HG03135 (cell line): ENCODE data around the gene NR3C2.
A peak's percentile ranks its signal among the peaks of the same experiment; 100 is the strongest.

ENCODE experiments used
- ATAC-seq: cut with Tn5 transposase; IDR thresholded peaks from one replicate; pipeline ENCODE4 v1.9.1; 2021; ENCODE audit warnings: mild to moderate bottlenecking, moderate library complexity; ENCODE audit not compliant: unreplicated experiment

Gene NR3C2

GRCh38 chr4:148441986-148442831, at the start of gene NR3C2:
TSS of gene NR3C2 (minus strand) at chr4:148442414.
- ATAC-seq, result peak; percentile 99

GRCh38 chr4:148487181-148487580, 45.0 kb upstream of the NR3C2 start:
- ATAC-seq, result no peak

- ATAC-seq, result no peak
Observed at GRCh38 chr4:148481636-148482035, 39.4 kb upstream of the NR3C2 start.

- ATAC-seq, result no peak
Observed at GRCh38 chr4:148477276-148477675, 35.1 kb upstream of the NR3C2 start.

GRCh38 chr4:148469938-148470337, 27.7 kb upstream of the NR3C2 start:
- ATAC-seq, result no peak

GRCh38 chr4:148454835-148455234, 12.6 kb upstream of the NR3C2 start:
- no peak for ATAC-seq

- no peak for ATAC-seq
Observed at GRCh38 chr4:148453833-148454232, 11.6 kb upstream of the NR3C2 start.

- no peak for ATAC-seq
Observed at GRCh38 chr4:148452970-148453369, 10.8 kb upstream of the NR3C2 start.

- ATAC-seq, result no peak
Observed at GRCh38 chr4:148449921-148450320, 7.7 kb upstream of the NR3C2 start.

GRCh38 chr4:148448141-148448540, 5.9 kb upstream of the NR3C2 start:
- no peak for ATAC-seq

GRCh38 chr4:148447681-148448080, 5.5 kb upstream of the NR3C2 start:
- ATAC-seq, result no peak

- ATAC-seq, result no peak
Observed at GRCh38 chr4:148445860-148446330, 3.7 kb upstream of the NR3C2 start.

- no peak for ATAC-seq
Observed at GRCh38 chr4:148445071-148445859, 3.1 kb upstream of the NR3C2 start.

- no peak for ATAC-seq
Observed at GRCh38 chr4:148444296-148445070, 2.3 kb upstream of the NR3C2 start.

- no peak for ATAC-seq
Observed at GRCh38 chr4:148443512-148444295, 1.5 kb upstream of the NR3C2 start.

GRCh38 chr4:148442832-148443511, 758 bp upstream of the NR3C2 start:
- ATAC-seq, result peak; percentile 0

GRCh38 chr4:148441624-148441985, 609 bp downstream of the NR3C2 start:
- ATAC-seq, result no peak

- ATAC-seq, result no peak
Observed at GRCh38 chr4:148438047-148438446, 4.2 kb downstream of the NR3C2 start.

- ATAC-seq, result no peak
Observed at GRCh38 chr4:148437439-148437838, 4.8 kb downstream of the NR3C2 start.

- ATAC-seq, result no peak
Observed at GRCh38 chr4:148436512-148436911, 5.7 kb downstream of the NR3C2 start.
